Neural cell (in vitro differentiated cells): ENCODE measurements around the gene USP7. TPM values are rescaled to one million over a fixed set of nuclear protein-coding genes. Genes with fewer than 3 reads are reported as not detected.
"Not testable (repeated sequence)": the region's sequence is repeated elsewhere in the genome, so short reads cannot be mapped to it uniquely, and the experiment has no call there.

Experiments
- H2AFZ ChIP-seq: fragments of 200-600, 300-800 bp; sonication (generic), shearing (Covaris generic); 2 replicates; pipeline ENCODE4 v1.6.0; 2014; ENCODE audit warnings: low read depth, mild to moderate bottlenecking, antibody characterized with exemption, low read length, moderate library complexity
- H3F3A ChIP-seq: fragments of 200-600 bp; shearing (Covaris generic); 2 replicates; pipeline ENCODE4 v1.6.1; 2016; ENCODE audit warnings: mild to moderate bottlenecking, moderate library complexity, mixed read lengths, antibody characterized with exemption, low read length; ENCODE audit not compliant: insufficient read depth, poor library complexity, severe bottlenecking
- H3K27ac ChIP-seq: fragments of 200-600, 300-800 bp; sonication (generic), shearing (Covaris generic); 2 replicates; pipeline ENCODE4 v1.5.1; 2014; ENCODE audit warnings: mild to moderate bottlenecking, low read length, moderate library complexity
- H3K27me3 ChIP-seq: fragments of 300-800, 200-600 bp; sonication (generic), shearing (Covaris generic); 2 replicates; pipeline ENCODE4 v1.6.0; 2014; ENCODE audit warnings: mild to moderate bottlenecking, low read depth, low read length, moderate library complexity; ENCODE audit not compliant: insufficient read depth
- H3K36me3 ChIP-seq: fragments of 300-800, 200-600 bp; sonication (generic), shearing (Covaris generic); 2 replicates; pipeline ENCODE4 v1.5.1; 2014; ENCODE audit warnings: mild to moderate bottlenecking, antibody characterized with exemption, low read length, moderate library complexity; ENCODE audit not compliant: insufficient read depth
- H3K4me2 ChIP-seq: fragments of 300-800, 200-600 bp; sonication (generic), shearing (Covaris generic); 2 replicates; pipeline ENCODE4 v1.6.0; 2014; ENCODE audit warnings: mild to moderate bottlenecking, low read length
- H3K4me3 ChIP-seq: fragments of 300-800, 200-600 bp; sonication (generic), shearing (Covaris generic); 2 replicates; pipeline ENCODE4 v1.5.1; 2014; ENCODE audit warnings: mild to moderate bottlenecking, low read length, moderate library complexity
- H3K79me2 ChIP-seq: fragments of 200-600 bp; shearing (Covaris generic); replicated peaks from 2 replicates; pipeline ENCODE4 v1.6.0; 2014; ENCODE audit warnings: mild to moderate bottlenecking, low read length, moderate library complexity; ENCODE audit not compliant: insufficient read depth
- H3K9ac ChIP-seq: fragments of 300-800, 200-600 bp; sonication (generic), shearing (Covaris generic); 2 replicates; pipeline ENCODE4 v1.6.1; 2016; ENCODE audit warnings: mild to moderate bottlenecking, low read length, mixed read lengths
- H3K9me2 ChIP-seq: fragments of 200-600 bp; shearing (Covaris generic); 2 replicates; pipeline ENCODE4 v1.6.1; 2016; ENCODE audit warnings: mild to moderate bottlenecking, low read length, mixed read lengths; ENCODE audit not compliant: insufficient read depth
- H3K9me3 ChIP-seq: fragments of 200-600, 300-800 bp; sonication (generic), shearing (Covaris generic); 2 replicates; pipeline ENCODE4 v1.6.1; 2016; ENCODE audit warnings: mild to moderate bottlenecking, mixed run types, low read length, moderate library complexity, mixed read lengths
- H4K20me1 ChIP-seq: fragments of 200-600 bp; shearing (Covaris generic); 2 replicates; pipeline ENCODE4 v1.6.1; 2016; ENCODE audit warnings: mild to moderate bottlenecking, mixed run types; ENCODE audit not compliant: insufficient read depth
- EP300 ChIP-seq: fragments of 450-650 bp; conservative IDR thresholded peaks from 2 replicates; pipeline ENCODE4 v1.6.1; 2014; ENCODE audit warnings: antibody characterized with exemption, mild to moderate bottlenecking, moderate library complexity; ENCODE audit not compliant: poor library complexity, severe bottlenecking
- EZH2 ChIP-seq: fragments of 200-600, 300-800 bp; shearing (Covaris generic), sonication (generic); IDR thresholded peaks from 2 replicates; pipeline ENCODE4 v1.6.1; 2014; ENCODE audit warnings: antibody characterized with exemption, low read length, borderline replicate concordance, mild to moderate bottlenecking; ENCODE audit not compliant: insufficient read depth, poor library complexity, severe bottlenecking
- MXI1 ChIP-seq: fragments of 450-650 bp; conservative IDR thresholded peaks from 2 replicates; pipeline ENCODE4 v1.6.1; 2014; ENCODE audit warnings: antibody characterized with exemption, mild to moderate bottlenecking; ENCODE audit not compliant: poor library complexity, severe bottlenecking
- POLR2AphosphoS5 ChIP-seq: IDR thresholded peaks from 2 replicates; pipeline ENCODE4 v1.6.1; 2012
- RAD21 ChIP-seq: fragments of 450-650 bp; conservative IDR thresholded peaks from 2 replicates; pipeline ENCODE4 v1.6.1; 2014; ENCODE audit warnings: antibody characterized with exemption, mild to moderate bottlenecking, moderate library complexity
- SMC3 ChIP-seq: fragments of 450-650 bp; conservative IDR thresholded peaks from 2 replicates; pipeline ENCODE4 v1.6.1; 2014; ENCODE audit warnings: antibody characterized with exemption, mild to moderate bottlenecking, moderate library complexity; ENCODE audit not compliant: poor library complexity
- TAF1 ChIP-seq: IDR thresholded peaks from 2 replicates; pipeline ENCODE4 v1.6.1; 2012; ENCODE audit warnings: low read depth
- polyA plus RNA-seq: library from polyadenylated mRNA; depleted of rRNA; stranded (reverse); fragments of >200 nt; gene quantifications from 2 replicates; pipeline ENCODE4 v1.2.3, GENCODE V29; 2014
- TF ChIP-seq, protein P1 (sequence below): IDR thresholded peaks from 2 replicates; pipeline ENCODE4 v1.6.1; 2012; ENCODE audit warnings: borderline replicate concordance
- TF ChIP-seq, protein P2 (sequence below): fragments of 450-650 bp; IDR thresholded peaks from 2 replicates; pipeline ENCODE4 v1.5.1; 2014; ENCODE audit warnings: antibody characterized with exemption, mild to moderate bottlenecking, moderate library complexity; ENCODE audit not compliant: poor library complexity, severe bottlenecking

Gene USP7
- polyA plus RNA-seq, 1 donor from 2014 or later: 52.5 TPM

DNA sequence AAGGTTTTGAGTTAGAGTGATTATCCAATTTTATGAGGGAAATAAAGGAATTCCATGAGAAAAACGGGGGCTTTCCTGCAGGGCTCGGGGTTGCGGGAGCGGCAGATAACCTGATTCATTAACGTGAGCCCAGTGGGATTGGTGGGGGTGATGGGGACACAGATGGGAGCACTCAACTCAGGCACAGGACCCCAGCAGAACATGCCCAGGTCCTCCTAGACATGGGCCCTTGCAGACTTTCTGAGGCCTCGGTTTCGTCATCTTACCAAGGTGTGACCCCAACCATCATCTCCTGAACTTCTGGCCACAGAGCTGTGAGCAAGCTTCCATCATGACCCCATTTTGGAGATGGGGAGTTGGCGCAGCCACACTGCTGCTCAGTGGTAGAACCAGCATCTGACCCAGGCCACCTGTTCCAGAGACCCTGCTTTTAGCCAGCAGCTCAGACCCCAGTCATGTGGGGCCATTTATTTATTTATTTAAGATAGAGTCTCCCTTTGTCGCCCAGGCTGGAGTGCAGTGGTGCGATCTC, 117.2 kb downstream of the USP7 start:
- no peaks in the 10 kb centered on the region for H3K27me3 ChIP-seq
- H3K9me3 ChIP-seq: no peaks in the 10 kb centered on the region
- H3K4me2 ChIP-seq: no peak overlapping the region
- TF ChIP-seq SMC3 (no peak), RAD21 (no peak), POLR2AphosphoS5 (no peak), TAF1 (no peak), EZH2 (no peak), MXI1 (no peak), EP300 (no peak)
- TF ChIP-seq, protein P1, sequence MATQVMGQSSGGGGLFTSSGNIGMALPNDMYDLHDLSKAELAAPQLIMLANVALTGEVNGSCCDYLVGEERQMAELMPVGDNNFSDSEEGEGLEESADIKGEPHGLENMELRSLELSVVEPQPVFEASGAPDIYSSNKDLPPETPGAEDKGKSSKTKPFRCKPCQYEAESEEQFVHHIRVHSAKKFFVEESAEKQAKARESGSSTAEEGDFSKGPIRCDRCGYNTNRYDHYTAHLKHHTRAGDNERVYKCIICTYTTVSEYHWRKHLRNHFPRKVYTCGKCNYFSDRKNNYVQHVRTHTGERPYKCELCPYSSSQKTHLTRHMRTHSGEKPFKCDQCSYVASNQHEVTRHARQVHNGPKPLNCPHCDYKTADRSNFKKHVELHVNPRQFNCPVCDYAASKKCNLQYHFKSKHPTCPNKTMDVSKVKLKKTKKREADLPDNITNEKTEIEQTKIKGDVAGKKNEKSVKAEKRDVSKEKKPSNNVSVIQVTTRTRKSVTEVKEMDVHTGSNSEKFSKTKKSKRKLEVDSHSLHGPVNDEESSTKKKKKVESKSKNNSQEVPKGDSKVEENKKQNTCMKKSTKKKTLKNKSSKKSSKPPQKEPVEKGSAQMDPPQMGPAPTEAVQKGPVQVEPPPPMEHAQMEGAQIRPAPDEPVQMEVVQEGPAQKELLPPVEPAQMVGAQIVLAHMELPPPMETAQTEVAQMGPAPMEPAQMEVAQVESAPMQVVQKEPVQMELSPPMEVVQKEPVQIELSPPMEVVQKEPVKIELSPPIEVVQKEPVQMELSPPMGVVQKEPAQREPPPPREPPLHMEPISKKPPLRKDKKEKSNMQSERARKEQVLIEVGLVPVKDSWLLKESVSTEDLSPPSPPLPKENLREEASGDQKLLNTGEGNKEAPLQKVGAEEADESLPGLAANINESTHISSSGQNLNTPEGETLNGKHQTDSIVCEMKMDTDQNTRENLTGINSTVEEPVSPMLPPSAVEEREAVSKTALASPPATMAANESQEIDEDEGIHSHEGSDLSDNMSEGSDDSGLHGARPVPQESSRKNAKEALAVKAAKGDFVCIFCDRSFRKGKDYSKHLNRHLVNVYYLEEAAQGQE: no peak
- TF ChIP-seq, protein P2, sequence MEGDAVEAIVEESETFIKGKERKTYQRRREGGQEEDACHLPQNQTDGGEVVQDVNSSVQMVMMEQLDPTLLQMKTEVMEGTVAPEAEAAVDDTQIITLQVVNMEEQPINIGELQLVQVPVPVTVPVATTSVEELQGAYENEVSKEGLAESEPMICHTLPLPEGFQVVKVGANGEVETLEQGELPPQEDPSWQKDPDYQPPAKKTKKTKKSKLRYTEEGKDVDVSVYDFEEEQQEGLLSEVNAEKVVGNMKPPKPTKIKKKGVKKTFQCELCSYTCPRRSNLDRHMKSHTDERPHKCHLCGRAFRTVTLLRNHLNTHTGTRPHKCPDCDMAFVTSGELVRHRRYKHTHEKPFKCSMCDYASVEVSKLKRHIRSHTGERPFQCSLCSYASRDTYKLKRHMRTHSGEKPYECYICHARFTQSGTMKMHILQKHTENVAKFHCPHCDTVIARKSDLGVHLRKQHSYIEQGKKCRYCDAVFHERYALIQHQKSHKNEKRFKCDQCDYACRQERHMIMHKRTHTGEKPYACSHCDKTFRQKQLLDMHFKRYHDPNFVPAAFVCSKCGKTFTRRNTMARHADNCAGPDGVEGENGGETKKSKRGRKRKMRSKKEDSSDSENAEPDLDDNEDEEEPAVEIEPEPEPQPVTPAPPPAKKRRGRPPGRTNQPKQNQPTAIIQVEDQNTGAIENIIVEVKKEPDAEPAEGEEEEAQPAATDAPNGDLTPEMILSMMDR: no peak
- no peak overlapping the region for H3K27ac ChIP-seq
- H3K9me2 ChIP-seq: no peaks in the 10 kb centered on the region
- H3K4me3 ChIP-seq: no peak overlapping the region
- no peaks in the 10 kb centered on the region for H3F3A ChIP-seq
- no peaks in the 10 kb centered on the region for H4K20me1 ChIP-seq
- H3K79me2 ChIP-seq: no peaks in the 10 kb centered on the region
- no peaks in the 10 kb centered on the region for H3K36me3 ChIP-seq
- H2AFZ ChIP-seq: no peak overlapping the region
- no peak overlapping the region for H3K9ac ChIP-seq

DNA sequence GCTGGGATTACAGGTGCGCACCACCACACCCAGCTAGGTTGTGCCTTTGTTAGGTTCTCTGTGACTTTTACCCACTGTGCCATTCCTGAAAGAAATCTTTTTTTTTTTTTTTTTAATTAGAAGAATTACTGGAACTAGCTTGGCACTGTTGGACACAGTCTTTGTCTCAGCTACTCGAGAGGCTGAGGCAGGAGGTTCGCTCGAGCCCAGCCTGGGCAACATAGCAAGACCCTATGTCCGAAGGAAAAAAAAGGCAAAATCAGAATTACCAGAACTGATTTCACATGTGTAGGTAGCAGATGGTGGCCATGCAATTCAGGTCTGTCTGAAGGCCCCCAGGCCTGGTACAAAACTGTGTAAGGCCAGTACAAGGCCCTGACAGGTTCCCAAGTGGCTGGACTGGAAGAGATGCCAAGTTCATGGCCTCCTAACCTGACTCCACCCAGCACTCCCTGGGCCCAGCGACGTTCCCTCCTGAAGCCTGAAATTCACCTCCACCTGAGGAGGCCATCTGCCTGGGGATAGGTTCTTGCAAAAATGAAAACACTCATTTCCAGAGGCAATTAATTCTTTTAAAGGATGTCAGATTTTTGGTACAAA, 117.9 kb downstream of the USP7 start:
- TF ChIP-seq, protein P2: no peak
- no peak for TF ChIP-seq SMC3
- TF ChIP-seq, protein P1: no peak
- TF ChIP-seq RAD21: no peak
- no peak for TF ChIP-seq TAF1
- TF ChIP-seq EP300: no peak
- TF ChIP-seq POLR2AphosphoS5: no peak
- TF ChIP-seq EZH2: no peak
- no peak for TF ChIP-seq MXI1
- no peaks in the 10 kb centered on the region for H3F3A ChIP-seq
- no peaks in the 10 kb centered on the region for H4K20me1 ChIP-seq

DNA sequence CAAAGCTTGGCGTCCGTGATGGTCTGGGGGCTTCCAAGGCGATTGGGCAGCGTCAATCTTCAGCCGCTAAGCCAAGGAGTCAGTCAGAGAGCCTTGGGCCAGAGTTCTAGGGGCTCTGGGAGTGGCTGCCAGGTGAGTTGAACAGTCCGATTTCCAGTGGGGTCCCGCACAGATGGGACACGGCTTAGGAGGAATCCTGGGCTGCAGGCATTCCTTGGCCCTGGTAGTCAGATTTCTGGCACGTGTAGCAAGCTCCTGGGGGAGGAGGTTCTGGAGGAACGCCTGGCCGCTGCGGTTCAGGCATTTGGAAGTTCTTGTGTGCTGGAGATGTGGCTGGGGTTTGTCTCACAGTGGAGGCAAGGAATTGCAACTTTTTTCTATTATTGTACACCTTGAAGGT, 120.4 kb downstream of the USP7 start:
- not testable (repeated sequence) for H3K79me2 ChIP-seq, H3K4me2 ChIP-seq, H3F3A ChIP-seq, H2AFZ ChIP-seq, H3K4me3 ChIP-seq, H4K20me1 ChIP-seq, H3K9me3 ChIP-seq, H3K9ac ChIP-seq, H3K27me3 ChIP-seq, H3K36me3 ChIP-seq, H3K27ac ChIP-seq, H3K9me2 ChIP-seq

More for the DNA sequence above, 117.9 kb downstream of the USP7 start:
- Histone ChIP-seq H3K9me3 (no peaks in the 10 kb centered on the region), H3K79me2 (no peaks in the 10 kb centered on the region), H3K9me2 (no peaks in the 10 kb centered on the region), H3K9ac (no peak overlapping the region), H3K27ac (no peak overlapping the region), H3K36me3 (no peaks in the 10 kb centered on the region), H3K4me3 (no peak overlapping the region), H3K27me3 (no peaks in the 10 kb centered on the region), H3K4me2 (no peak overlapping the region), H2AFZ (no peak overlapping the region)
